GM12872 (cell line): Measurements from ENCODE around the gene MYO1D.

Experiments
- CTCF ChIP-seq: IDR thresholded peaks from 3 replicates; pipeline ENCODE4 v1.5.1; 2011; ENCODE audit warnings: low read depth, mild to moderate bottlenecking, low read length, moderate library complexity; ENCODE audit not compliant: insufficient read depth

MYO1D gene

GRCh38 chr17:32849879-32850278 lies 27.0 kb downstream of the MYO1D start:
- no peak for TF ChIP-seq CTCF

GRCh38 chr17:32847977-32848376 lies 28.9 kb downstream of the MYO1D start:
- no peak for TF ChIP-seq CTCF

DNA sequence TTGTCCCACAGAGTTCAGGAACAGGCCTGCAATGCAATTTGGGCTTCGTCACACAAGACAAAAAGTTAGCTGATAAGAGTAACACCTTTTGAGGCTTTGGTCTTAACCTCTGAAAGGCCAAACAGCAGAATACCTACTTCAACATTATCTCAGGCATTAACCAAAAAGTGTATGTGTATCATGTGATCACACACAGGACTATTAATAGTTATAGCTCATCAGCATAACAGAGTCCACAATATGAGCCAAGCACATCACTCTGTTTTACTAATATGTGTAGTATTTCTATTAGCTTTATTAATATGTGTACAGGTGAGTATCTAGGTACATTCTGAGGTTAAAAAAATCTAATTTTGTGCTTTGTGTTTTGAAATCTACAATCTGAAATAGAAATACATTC lies 30.8 kb downstream of the MYO1D start:
- TF ChIP-seq CTCF = no peak

- no peak for TF ChIP-seq CTCF
These were observed 36.7 kb downstream of the MYO1D start for GRCh38 chr17:32840241-32840640.

DNA sequence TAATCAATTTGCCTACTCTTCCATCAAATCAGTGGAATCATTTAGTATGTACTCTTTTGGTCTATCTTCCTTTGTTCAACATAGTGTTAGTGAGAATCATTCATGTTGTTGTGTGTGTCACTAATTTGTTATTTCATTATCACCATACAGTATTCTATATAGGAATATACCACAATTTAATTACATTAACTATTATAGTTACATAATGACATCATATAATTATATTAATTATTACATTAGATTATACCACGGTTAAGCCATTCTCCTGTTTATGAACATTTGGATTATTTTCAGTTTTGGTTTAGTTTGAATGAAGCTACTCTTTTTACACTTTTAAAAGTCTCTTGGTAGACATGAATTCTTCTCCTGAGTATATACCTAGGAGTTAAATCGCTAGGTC lies 40.4 kb downstream of the MYO1D start:
- no peak for TF ChIP-seq CTCF

GRCh38 chr17:32835291-32835761 lies 41.6 kb downstream of the MYO1D start:
- no peak for TF ChIP-seq CTCF

DNA sequence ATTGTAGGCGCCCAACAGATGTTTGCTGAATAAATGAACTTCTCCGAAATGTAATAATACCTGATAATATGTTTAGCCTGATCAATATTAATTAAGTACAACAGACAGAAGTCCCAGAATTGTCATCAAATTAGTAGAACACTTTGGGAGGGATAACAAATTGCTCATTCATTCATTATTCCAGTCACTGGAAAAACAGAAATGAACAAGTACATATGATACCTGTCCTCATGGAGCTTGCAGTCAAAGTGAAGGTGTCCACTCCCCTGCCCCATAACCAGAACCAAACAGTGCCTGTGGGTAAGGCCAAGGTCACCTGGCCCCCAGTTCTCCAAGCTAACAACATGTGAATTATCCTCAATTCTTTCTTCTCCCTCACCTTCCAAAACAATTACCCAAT lies 42.8 kb downstream of the MYO1D start:
- no peak for TF ChIP-seq CTCF

DNA sequence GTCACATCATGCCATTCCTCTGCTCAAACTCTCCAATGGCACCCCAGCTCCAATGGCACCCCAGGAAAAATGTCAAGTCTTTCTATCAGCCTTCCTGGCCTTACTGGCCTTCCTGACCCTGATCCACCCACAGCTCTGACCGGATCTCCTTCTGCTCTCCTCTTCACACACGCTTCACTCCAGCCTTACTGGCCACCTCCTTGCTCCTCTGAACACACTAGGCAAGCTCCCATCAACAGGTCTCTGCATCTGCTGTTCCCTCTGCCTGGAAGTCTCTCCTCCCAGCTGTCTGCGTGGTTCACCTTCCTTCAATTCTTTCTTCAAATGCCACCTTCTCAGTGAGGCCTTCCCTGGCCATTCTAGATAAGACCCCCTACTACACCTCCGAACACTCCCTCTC lies 43.4 kb downstream of the MYO1D start:
- no peak for TF ChIP-seq CTCF
